DOHH2 (cell line): ENCODE measurements around the gene PRKAR1B.
"Not testable (repeated sequence)": the region's sequence is repeated elsewhere in the genome, so short reads cannot be mapped to it uniquely, and the experiment has no call there.

ENCODE experiments used
- H3F3A ChIP-seq: fragments of 200-600 bp; sonication (generic), shearing (Covaris generic); 2 replicates; pipeline ENCODE4 v1.6.0; 2016; ENCODE audit warnings: antibody characterized with exemption, mild to moderate bottlenecking; ENCODE audit not compliant: control insufficient read depth, insufficient read depth
- H3K27ac ChIP-seq: fragments of 200-600 bp; sonication (generic); 2 replicates; pipeline ENCODE4 v1.5.1; 2014; ENCODE audit warnings: low read depth, mild to moderate bottlenecking, low read length, moderate library complexity
- H3K27me3 ChIP-seq: fragments of 200-600 bp; sonication (generic); 2 replicates; pipeline ENCODE4 v1.6.1; 2014; ENCODE audit warnings: mild to moderate bottlenecking, low read length, mixed read lengths; ENCODE audit not compliant: control insufficient read depth
- H3K36me3 ChIP-seq: fragments of 200-600 bp; sonication (generic); 2 replicates; pipeline ENCODE4 v1.6.1; 2014; ENCODE audit warnings: mild to moderate bottlenecking, low read length, moderate library complexity, mixed read lengths; ENCODE audit not compliant: control insufficient read depth
- H3K4me1 ChIP-seq: fragments of 200-600 bp; sonication (generic); 2 replicates; pipeline ENCODE4 v1.6.1; 2014; ENCODE audit warnings: mild to moderate bottlenecking, low read length, mixed read lengths; ENCODE audit not compliant: control insufficient read depth
- H3K4me2 ChIP-seq: fragments of 200-600 bp; sonication (generic); 2 replicates; pipeline ENCODE4 v1.6.0; 2014; ENCODE audit warnings: mild to moderate bottlenecking, low read length, moderate library complexity
- H3K4me3 ChIP-seq: fragments of 200-600 bp; sonication (generic); 2 replicates; pipeline ENCODE4 v1.5.1; 2014; ENCODE audit warnings: mild to moderate bottlenecking, low read length, mixed read lengths
- H3K79me2 ChIP-seq: fragments of 200-600 bp; sonication (generic); 2 replicates; pipeline ENCODE4 v1.6.1; 2014; ENCODE audit warnings: mild to moderate bottlenecking, low read length, mixed read lengths; ENCODE audit not compliant: control insufficient read depth
- H3K9me2 ChIP-seq: fragments of 200-600 bp; sonication (generic); replicated peaks from 2 replicates; pipeline ENCODE4 v1.6.1; 2014; ENCODE audit warnings: mild to moderate bottlenecking, low read length, mixed read lengths; ENCODE audit not compliant: control insufficient read depth
- H3K9me3 ChIP-seq: fragments of 200-600 bp; sonication (generic); 2 replicates; pipeline ENCODE4 v1.6.1; 2014; ENCODE audit warnings: antibody characterized with exemption, low read length, mixed read lengths; ENCODE audit not compliant: control insufficient read depth, insufficient read depth
- H4K20me1 ChIP-seq: fragments of 200-600 bp; sonication (generic); 2 replicates; pipeline ENCODE4 v1.6.0; 2014; ENCODE audit warnings: low read depth, mild to moderate bottlenecking, antibody characterized with exemption, low read length, moderate library complexity; ENCODE audit not compliant: control insufficient read depth, insufficient read depth
- CTCF ChIP-seq: fragments of 200-600 bp; sonication (generic); IDR thresholded peaks from one replicate; pipeline ENCODE4 v1.5.1; 2014; ENCODE audit warnings: antibody characterized with exemption, mild to moderate bottlenecking, low read depth, low read length; ENCODE audit not compliant: poor library complexity, severe bottlenecking
- EZH2phosphoT487 ChIP-seq: fragments of 200-600 bp; sonication (generic); IDR thresholded peaks from 2 replicates; pipeline ENCODE4 v1.6.1; 2017; ENCODE audit warnings: borderline replicate concordance, mild to moderate bottlenecking, antibody characterized with exemption, low read length, moderate library complexity, mixed read lengths

PRKAR1B gene

DNA sequence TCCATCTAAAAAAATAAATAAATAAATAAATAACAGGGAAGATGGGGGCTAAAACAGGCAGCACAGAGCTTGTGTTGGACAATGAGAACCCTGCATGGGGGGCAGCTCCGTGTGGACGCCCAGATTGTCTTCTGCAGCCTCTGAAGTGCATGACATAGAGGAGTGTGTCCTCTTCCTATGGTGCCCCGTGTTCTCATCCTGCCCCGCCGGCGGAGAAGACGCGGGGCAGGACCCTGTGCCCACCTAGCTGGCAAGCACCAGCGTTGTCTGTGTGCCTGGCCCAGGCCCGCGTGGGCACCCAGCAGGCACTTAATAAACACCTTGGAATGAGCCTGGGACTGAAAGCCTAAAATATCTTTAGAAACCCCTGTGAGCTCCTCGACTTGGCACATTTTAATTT lies 89.3 kb downstream of the PRKAR1B start:
- TF ChIP-seq EZH2phosphoT487 (no peak), CTCF (no peak)
- H3K27ac ChIP-seq = no peak overlapping the region
- peaks cover 3% of the 10 kb centered on the region for H3K36me3 ChIP-seq
- H3K27me3 ChIP-seq = no peaks in the 10 kb centered on the region
- peaks cover 27% of the 10 kb centered on the region for H3K79me2 ChIP-seq
- H3K9me2 ChIP-seq = no peaks in the 10 kb centered on the region
- no peaks in the 10 kb centered on the region; the same call in 1 of the 2 replicates for H3K4me1 ChIP-seq
- H3K9me3 ChIP-seq = no peaks in the 10 kb centered on the region
- no peak overlapping the region for H3K4me2 ChIP-seq
- H3K4me3 ChIP-seq = no peak overlapping the region
- H3F3A ChIP-seq = no peaks in the 10 kb centered on the region
- peaks cover 3% of the 10 kb centered on the region; the same call in 1 of the 2 replicates for H4K20me1 ChIP-seq

- no peak overlapping the region for H3K27ac ChIP-seq
- no peak for TF ChIP-seq EZH2phosphoT487
- TF ChIP-seq CTCF = no peak
- peaks cover 3% of the 10 kb centered on the region; the same call in 1 of the 2 replicates for H4K20me1 ChIP-seq
- H3K4me1 ChIP-seq = no peaks in the 10 kb centered on the region; the same call in 1 of the 2 replicates
- H3F3A ChIP-seq = no peaks in the 10 kb centered on the region
- no peaks in the 10 kb centered on the region for H3K9me3 ChIP-seq
- H3K9me2 ChIP-seq = no peaks in the 10 kb centered on the region
- peaks cover 22% of the 10 kb centered on the region for H3K79me2 ChIP-seq
- H3K36me3 ChIP-seq = peaks cover 6% of the 10 kb centered on the region
- no peaks in the 10 kb centered on the region for H3K27me3 ChIP-seq
- H3K4me2 ChIP-seq = no peak overlapping the region
- no peak overlapping the region for H3K4me3 ChIP-seq
Observed at GRCh38 chr7:636396-636795, 90.7 kb downstream of the PRKAR1B start.

DNA sequence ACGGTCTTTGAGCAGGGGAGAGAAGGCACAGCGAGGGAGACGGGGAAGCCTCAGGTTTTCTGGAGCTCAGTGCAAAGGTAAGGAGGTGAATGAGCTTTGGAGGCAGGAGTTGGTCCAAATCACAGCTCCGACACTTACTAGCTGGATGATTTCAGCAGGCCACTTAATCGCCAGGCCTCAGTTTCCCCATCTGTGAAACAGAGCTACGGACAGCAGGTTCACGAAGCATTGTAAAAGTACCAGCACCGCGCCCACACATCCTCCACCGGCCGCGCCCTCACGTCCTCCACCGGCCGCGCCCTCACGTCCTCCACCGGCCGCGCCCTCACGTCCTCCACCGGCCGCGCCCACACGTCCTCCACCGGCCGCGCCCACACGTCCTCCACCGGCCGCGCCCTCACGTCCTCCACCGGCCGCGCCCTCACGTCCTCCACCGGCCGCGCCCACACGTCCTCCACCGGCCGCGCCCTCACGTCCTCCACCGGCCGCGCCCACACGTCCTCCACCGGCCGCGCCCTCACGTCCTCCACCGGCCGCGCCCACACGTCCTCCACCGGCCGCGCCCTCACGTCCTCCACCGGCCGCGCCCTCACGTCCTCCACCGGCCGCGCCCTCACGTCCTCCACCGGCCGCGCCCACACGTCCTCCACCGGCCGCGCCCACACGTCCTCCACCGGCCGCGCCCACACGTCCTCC lies 91.2 kb downstream of the PRKAR1B start:
- not testable (repeated sequence) for H3F3A ChIP-seq, H3K36me3 ChIP-seq, H3K4me2 ChIP-seq, H3K4me1 ChIP-seq, H4K20me1 ChIP-seq, H3K27me3 ChIP-seq, H3K27ac ChIP-seq, H3K9me2 ChIP-seq, H3K9me3 ChIP-seq, H3K4me3 ChIP-seq
- peaks cover 18% of the 10 kb centered on the region for H3K79me2 ChIP-seq

GRCh38 chr7:635227-635626 lies 91.9 kb downstream of the PRKAR1B start:
- TF ChIP-seq CTCF (no peak), EZH2phosphoT487 (no peak)
- H3K27ac ChIP-seq = no peak overlapping the region
- H3K9me3 ChIP-seq = no peaks in the 10 kb centered on the region
- H4K20me1 ChIP-seq = no peaks in the 10 kb centered on the region; the same call in 1 of the 2 replicates
- no peak overlapping the region for H3K4me3 ChIP-seq
- H3K4me2 ChIP-seq = no peak overlapping the region
- peaks cover 18% of the 10 kb centered on the region for H3K79me2 ChIP-seq
- H3K27me3 ChIP-seq = no peaks in the 10 kb centered on the region
- no peaks in the 10 kb centered on the region for H3F3A ChIP-seq
- H3K4me1 ChIP-seq = no peaks in the 10 kb centered on the region
- no peaks in the 10 kb centered on the region for H3K9me2 ChIP-seq
- peaks cover 6% of the 10 kb centered on the region for H3K36me3 ChIP-seq
